ENCODE measurements around the gene GLI1.
"Not testable (repeated sequence)": the region's sequence is repeated elsewhere in the genome, so short reads cannot be mapped to it uniquely, and the experiment has no call there.

Gene GLI1

GRCh38 chr12:57459750-57460467 lies at the start of gene GLI1:
Gene GLI1, plus strand, starts transcription at chr12:57459785. Its CDS starts 3,907 bp downstream, at chr12:57463692.
- no peak for DNase-seq

GRCh38 chr12:57410534-57410933 lies 49.1 kb upstream of the GLI1 start:
- no peak for DNase-seq

- not testable (repeated sequence) for DNase-seq
These were observed 45.4 kb upstream of the GLI1 start for GRCh38 chr12:57414160-57414559.

- no peak for DNase-seq
These were observed 44.5 kb upstream of the GLI1 start for GRCh38 chr12:57415088-57415487.

- no peak for DNase-seq
These were observed 43.3 kb upstream of the GLI1 start for GRCh38 chr12:57416039-57416996.

GRCh38 chr12:57418255-57418654 lies 41.3 kb upstream of the GLI1 start:
- no peak for DNase-seq

- no peak for DNase-seq
These were observed 40.1 kb upstream of the GLI1 start for GRCh38 chr12:57419495-57419894.

- no peak for DNase-seq
These were observed 39.1 kb upstream of the GLI1 start for GRCh38 chr12:57420482-57420881.

- not testable (repeated sequence) for DNase-seq
These were observed 32.6 kb upstream of the GLI1 start for GRCh38 chr12:57426948-57427347.

GRCh38 chr12:57428965-57429364 lies 30.6 kb upstream of the GLI1 start:
- DNase-seq, result no peak

GRCh38 chr12:57429473-57430111 lies 30.0 kb upstream of the GLI1 start:
- no peak for DNase-seq

GRCh38 chr12:57430112-57430930 lies 29.3 kb upstream of the GLI1 start:
- no peak for DNase-seq

GRCh38 chr12:57430931-57431566 lies 28.5 kb upstream of the GLI1 start, which contains the start of gene R3HDM2:
Gene R3HDM2, minus strand, starts transcription at chr12:57431043. Its CDS starts 120,615 bp downstream, at chr12:57310428.
- peak; percentile 87 for DNase-seq

- no peak for DNase-seq
These were observed 27.9 kb upstream of the GLI1 start for GRCh38 chr12:57431654-57432188.

GRCh38 chr12:57433370-57433769 lies 26.2 kb upstream of the GLI1 start:
- DNase-seq, result no peak

- no peak for DNase-seq
These were observed 24.9 kb upstream of the GLI1 start, which contains the start of gene INHBC for GRCh38 chr12:57434517-57435223. Gene INHBC, plus strand, starts transcription at chr12:57434784. Its CDS starts 103 bp downstream, at chr12:57434887.

- no peak for DNase-seq
These were observed 24.3 kb upstream of the GLI1 start for GRCh38 chr12:57435293-57435692.

GRCh38 chr12:57438400-57438799 lies 21.2 kb upstream of the GLI1 start:
- no peak for DNase-seq

GRCh38 chr12:57439762-57440266 lies 19.8 kb upstream of the GLI1 start:
- no peak for DNase-seq

GRCh38 chr12:57441393-57441792 lies 18.2 kb upstream of the GLI1 start:
- not testable (repeated sequence) for DNase-seq

Data from NCI-H1105 treated with DMSO at 0.1 percent for 48 hours (cell line).